Astrocyte of the spinal cord (primary cell): ENCODE results near the gene UGT1A8.
"Not testable (repeated sequence)": the region's sequence is repeated elsewhere in the genome, so short reads cannot be mapped to it uniquely, and the experiment has no call there.

Source experiments
- DNase-seq: peaks from one replicate; pipeline ENCODE4 v3.0.0; 2011; ENCODE audit warnings: low read depth, low spot score
- H3K4me3 ChIP-seq: 2 replicates; pipeline ENCODE4 v1.5.1; 2011; ENCODE audit warnings: low read depth, mild to moderate bottlenecking, low read length, moderate library complexity
- in situ Hi-C: cut with HindIII; loops from 2 replicates; pipeline ENCODE4 v1.10.0; 2017; ENCODE audit warnings: low sequenced_read_pairs
- TF ChIP-seq, protein P1 (sequence below): IDR thresholded peaks from 2 replicates; pipeline ENCODE4 v1.5.1; 2012; ENCODE audit warnings: low read depth, mild to moderate bottlenecking, low read length, inconsistent platforms

UGT1A8 gene

DNA sequence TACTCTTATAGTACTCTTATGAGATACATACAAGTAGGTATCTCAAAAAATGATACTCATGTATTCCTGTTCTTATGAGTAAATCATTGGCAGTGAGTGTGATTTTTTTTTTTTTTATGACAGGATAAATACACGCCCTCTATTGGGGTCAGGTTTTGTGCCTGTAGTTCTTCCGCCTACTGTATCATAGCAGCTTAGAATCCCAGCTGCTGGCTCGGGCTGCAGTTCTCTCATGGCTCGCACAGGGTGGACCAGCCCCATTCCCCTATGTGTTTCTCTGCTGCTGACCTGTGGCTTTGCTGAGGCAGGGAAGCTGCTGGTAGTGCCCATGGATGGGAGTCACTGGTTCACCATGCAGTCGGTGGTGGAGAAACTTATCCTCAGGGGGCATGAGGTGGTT, at the start of gene UGT1A8:
UGT1A8 (plus strand) TSS at position 158 of the 400 bp plus-strand sequence; CDS start at position 233, 75 bp downstream.
- DNase-seq, in situ Hi-C loops: not testable (repeated sequence)

DNA sequence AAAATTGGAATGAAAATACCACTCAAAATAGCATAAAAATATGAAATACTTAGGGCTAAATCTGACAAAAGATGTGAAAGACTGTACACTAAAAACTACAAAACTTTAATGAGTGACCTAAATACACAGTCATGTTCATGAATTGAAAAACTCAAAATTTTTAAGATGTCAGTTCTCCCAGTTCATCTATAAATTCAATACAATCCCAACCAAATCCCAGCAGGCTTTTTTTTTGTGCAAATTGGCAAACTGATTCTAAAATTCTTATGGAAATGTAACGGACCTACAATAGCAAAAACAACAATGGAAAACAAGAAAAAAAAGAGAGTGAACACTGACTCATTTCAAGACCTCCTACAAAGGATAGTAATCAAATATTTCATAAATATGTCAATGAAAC, 46.4 kb upstream of the UGT1A8 start:
- DNase-seq = no peak
- in situ Hi-C loops = no loop called here
- H3K4me3 ChIP-seq = no peak overlapping the region
- TF ChIP-seq, protein P1, sequence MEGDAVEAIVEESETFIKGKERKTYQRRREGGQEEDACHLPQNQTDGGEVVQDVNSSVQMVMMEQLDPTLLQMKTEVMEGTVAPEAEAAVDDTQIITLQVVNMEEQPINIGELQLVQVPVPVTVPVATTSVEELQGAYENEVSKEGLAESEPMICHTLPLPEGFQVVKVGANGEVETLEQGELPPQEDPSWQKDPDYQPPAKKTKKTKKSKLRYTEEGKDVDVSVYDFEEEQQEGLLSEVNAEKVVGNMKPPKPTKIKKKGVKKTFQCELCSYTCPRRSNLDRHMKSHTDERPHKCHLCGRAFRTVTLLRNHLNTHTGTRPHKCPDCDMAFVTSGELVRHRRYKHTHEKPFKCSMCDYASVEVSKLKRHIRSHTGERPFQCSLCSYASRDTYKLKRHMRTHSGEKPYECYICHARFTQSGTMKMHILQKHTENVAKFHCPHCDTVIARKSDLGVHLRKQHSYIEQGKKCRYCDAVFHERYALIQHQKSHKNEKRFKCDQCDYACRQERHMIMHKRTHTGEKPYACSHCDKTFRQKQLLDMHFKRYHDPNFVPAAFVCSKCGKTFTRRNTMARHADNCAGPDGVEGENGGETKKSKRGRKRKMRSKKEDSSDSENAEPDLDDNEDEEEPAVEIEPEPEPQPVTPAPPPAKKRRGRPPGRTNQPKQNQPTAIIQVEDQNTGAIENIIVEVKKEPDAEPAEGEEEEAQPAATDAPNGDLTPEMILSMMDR = no peak

More for the DNA sequence above, at the start of gene UGT1A8:
- not testable (repeated sequence) for H3K4me3 ChIP-seq

DNA sequence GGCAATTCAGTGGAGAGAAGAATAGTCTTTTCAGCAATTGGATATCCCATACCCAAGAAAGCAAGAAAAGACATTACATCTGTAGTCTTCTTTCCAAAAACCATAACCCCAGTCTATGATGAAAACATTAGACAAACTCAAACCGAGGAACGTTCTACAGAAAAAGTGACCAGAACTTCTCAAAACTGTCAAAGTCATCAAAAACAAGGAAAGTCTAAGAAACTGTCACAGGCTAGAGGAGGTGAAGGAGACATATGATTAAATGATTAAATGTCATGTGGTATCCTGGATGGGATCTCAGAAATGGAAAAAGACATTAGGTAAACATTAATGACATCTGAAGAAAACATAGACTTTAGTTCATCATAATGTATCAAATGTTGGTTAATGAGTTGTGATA, 46.0 kb upstream of the UGT1A8 start:
- TF ChIP-seq, protein P1 = no peak
- in situ Hi-C loops = no loop called here
- DNase-seq = no peak
- H3K4me3 ChIP-seq = no peak overlapping the region

DNA sequence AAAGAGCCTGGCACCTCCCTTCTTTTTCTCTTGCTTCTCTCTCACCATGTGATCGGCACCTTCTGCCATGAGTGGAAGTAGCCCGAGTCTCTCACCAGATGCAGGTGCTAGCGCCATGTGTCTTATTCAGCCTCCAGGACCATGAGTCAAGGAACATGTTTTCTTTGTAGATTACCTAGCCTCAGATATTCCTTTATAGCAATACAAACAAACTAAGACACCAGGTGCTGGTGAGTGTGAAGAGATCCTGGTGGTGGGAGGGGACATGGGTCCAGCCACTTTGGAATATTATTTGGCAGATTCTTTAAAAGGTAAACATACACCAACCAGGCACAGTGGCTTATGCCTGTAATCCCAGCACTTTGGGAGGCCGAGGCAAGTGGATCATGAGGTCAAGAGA, 45.0 kb upstream of the UGT1A8 start:
- no peak for DNase-seq
- TF ChIP-seq, protein P1 = no peak
- in situ Hi-C loops = no loop called here
- no peak overlapping the region for H3K4me3 ChIP-seq

DNA sequence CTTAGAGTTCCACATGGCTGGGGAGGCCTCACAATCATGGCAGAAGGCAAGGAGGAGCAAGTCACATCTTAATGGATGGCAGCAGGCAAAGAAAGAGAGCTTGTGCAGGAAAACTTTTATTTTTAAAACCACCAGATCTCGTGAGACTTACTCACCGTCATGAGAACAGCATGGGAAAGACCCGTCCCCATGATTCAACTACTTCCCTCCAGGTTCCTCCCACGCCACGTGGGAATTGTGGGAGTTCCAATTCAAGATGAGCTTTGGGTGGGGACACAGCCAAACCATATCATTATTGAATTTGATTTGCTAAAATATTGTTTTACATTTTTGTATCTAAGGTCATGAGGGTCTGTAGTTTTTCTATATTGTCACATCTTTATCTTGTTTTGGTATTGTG, 40.1 kb upstream of the UGT1A8 start:
- in situ Hi-C loops, DNase-seq, H3K4me3 ChIP-seq: not testable (repeated sequence)

DNA sequence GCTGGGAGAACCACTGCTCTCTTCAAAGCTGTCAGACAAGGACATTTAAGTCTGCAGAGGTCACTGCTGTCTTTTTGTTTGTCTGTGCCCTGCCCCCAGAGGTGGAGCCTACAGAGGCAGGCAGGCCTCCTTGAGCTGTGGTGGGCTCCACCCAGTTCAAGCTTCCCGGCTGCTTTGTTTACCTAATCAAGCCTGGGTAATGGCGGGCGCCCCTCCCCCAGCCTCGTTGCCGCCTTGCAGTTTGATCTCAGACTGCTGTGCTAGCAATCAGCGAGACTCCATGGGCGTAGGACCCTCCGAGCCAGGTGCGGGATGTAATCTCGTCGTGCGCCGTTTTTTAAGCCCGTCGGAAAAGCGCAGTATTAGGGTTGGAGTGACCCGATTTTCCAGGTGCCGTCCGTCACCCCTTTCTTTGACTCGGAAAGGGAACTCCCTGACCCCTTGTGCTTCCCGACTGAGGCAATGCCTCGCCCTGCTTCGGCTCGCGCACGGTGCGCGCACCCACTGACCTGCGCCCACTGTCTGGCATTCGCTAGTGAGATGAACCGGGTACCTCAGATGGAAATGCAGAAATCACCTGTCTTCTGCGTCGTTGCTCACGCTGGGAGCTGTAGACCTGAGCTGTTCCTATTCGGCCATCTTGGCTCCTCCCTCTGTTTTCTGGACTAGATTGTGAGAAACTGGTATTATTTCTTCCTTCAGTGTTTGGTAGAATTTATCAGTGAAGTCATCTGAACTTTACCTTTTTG, 34.0 kb upstream of the UGT1A8 start:
- in situ Hi-C loops, DNase-seq, H3K4me3 ChIP-seq: not testable (repeated sequence)

DNA sequence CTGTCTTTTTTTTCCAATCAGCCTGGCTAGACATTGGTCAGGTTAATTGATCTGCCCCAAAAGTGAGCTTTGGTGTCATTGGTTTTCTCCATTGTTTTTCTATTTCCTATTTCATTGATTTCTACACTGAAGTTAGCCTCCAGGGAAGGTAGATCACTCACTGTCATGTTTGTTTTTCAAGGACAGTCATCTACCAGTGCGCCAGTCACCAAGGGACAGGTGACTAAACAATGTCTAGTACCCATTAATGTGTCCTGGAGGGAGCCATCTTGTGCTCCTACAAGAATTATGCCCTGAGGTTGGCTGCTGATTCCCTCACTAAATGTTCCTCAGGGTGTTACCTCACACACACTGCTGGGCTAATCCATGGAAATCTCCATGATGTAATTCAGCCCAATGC, 33.2 kb upstream of the UGT1A8 start:
- H3K4me3 ChIP-seq = no peak overlapping the region
- DNase-seq = no peak
- TF ChIP-seq, protein P1 = no peak
- in situ Hi-C loops = no loop called here

DNA sequence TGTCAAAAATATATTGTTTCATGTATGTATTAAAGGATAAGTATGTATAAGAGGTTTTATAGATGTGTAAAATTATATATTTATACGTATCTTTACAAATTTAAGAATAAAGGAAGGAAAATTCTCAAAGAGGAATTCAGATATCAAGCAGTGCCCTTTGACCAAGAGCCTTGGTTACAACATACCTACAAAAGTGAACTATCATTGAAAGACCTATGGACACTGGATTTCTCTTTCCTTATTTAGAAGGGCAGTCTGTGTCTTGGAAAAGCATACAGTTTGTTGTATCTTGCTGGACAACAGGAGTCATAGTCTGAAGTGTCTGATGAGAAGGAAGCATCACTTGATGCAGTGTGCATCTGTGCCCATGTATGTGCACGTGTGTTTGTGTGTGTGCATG, 29.0 kb upstream of the UGT1A8 start:
- no peak for DNase-seq
- in situ Hi-C loops = no loop called here
- H3K4me3 ChIP-seq = no peak overlapping the region
- TF ChIP-seq, protein P1 = no peak

DNA sequence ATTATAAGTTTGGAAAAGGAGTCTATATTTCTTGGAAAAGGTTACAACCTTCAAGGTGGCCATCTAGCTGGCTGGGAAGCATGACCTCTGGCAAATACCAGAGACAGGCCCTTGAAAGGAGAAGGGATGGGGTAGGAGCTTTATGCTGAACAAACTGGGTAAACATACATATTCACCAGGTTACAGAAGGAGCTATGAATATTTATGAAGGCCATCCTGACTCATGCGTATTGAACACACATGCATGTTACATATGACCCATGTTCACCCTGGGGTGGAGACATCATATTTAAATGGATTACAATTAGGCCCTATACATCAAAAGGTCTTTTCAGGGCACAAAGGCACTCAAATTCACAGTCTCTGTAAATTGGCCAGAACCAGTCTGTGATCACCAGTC, 24.7 kb upstream of the UGT1A8 start:
- in situ Hi-C loops, DNase-seq, H3K4me3 ChIP-seq: not testable (repeated sequence)
